NCI-H2196 (cell line): ENCODE results near the gene HERC5.
"Not testable (repeated sequence)": the region's sequence is repeated elsewhere in the genome, so short reads cannot be mapped to it uniquely, and the experiment has no call there.

Experiments used
- DNase-seq: peaks from one replicate; lab custom pipeline; 2025; ENCODE audit not compliant: unreplicated experiment; lab: John Stamatoyannopoulos, UW

The HERC5 gene

GRCh38 chr4:88447371-88448095, 9.4 kb upstream of the HERC5 start:
- DNase-seq: no peak

GRCh38 chr4:88448211-88448765, 8.6 kb upstream of the HERC5 start:
- not testable (repeated sequence) for DNase-seq

- no peak for DNase-seq
Observed at GRCh38 chr4:88448889-88449288, 8.0 kb upstream of the HERC5 start.

GRCh38 chr4:88449290-88449689, 7.6 kb upstream of the HERC5 start:
- DNase-seq: no peak

GRCh38 chr4:88451205-88451604, 5.7 kb upstream of the HERC5 start:
- DNase-seq: no peak

GRCh38 chr4:88452912-88453311, 4.0 kb upstream of the HERC5 start:
- no peak for DNase-seq

- no peak for DNase-seq
Observed at GRCh38 chr4:88457307-88458103, 586 bp downstream of the HERC5 start.

- DNase-seq: no peak
Observed at GRCh38 chr4:88458104-88458740, 1.3 kb downstream of the HERC5 start.

GRCh38 chr4:88465653-88466192, 8.8 kb downstream of the HERC5 start:
- no peak for DNase-seq

- DNase-seq: no peak
Observed at GRCh38 chr4:88467392-88467791, 10.5 kb downstream of the HERC5 start.

- DNase-seq: no peak
Observed at GRCh38 chr4:88477229-88477860, 20.4 kb downstream of the HERC5 start.

GRCh38 chr4:88478247-88478646, 21.3 kb downstream of the HERC5 start:
- DNase-seq: no peak

GRCh38 chr4:88481537-88481936, 24.6 kb downstream of the HERC5 start:
- no peak for DNase-seq

- no peak for DNase-seq
Observed at GRCh38 chr4:88489100-88489761, 32.3 kb downstream of the HERC5 start.

GRCh38 chr4:88497859-88498409, 41.0 kb downstream of the HERC5 start:
- DNase-seq: no peak

- DNase-seq: no peak
Observed at GRCh38 chr4:88503344-88503743, 46.4 kb downstream of the HERC5 start.

GRCh38 chr4:88511236-88511635, 54.3 kb downstream of the HERC5 start:
- no peak for DNase-seq

GRCh38 chr4:88514557-88515511, 57.9 kb downstream of the HERC5 start:
- DNase-seq: no peak

- no peak for DNase-seq
Observed at GRCh38 chr4:88516746-88517145, 59.8 kb downstream of the HERC5 start.
